KBM-7 (cell line): ENCODE results near the gene FAM227B.
"Not testable (repeated sequence)": the region's sequence is repeated elsewhere in the genome, so short reads cannot be mapped to it uniquely, and the experiment has no call there.

Experiments
- DNase-seq: peaks from one replicate; pipeline ENCODE4 v3.0.0-alpha.2; 2015
- in situ Hi-C: fragments of 300-500 bp; cut with MboI; formaldehyde crosslinking; loops from 2 replicates; pipeline ENCODE4 v1.14.3; 2020; ENCODE audit warnings: low sequenced_read_pairs, low pct_unique_long_range_greater_than_20kb, mixed read lengths

The FAM227B gene, protein sequence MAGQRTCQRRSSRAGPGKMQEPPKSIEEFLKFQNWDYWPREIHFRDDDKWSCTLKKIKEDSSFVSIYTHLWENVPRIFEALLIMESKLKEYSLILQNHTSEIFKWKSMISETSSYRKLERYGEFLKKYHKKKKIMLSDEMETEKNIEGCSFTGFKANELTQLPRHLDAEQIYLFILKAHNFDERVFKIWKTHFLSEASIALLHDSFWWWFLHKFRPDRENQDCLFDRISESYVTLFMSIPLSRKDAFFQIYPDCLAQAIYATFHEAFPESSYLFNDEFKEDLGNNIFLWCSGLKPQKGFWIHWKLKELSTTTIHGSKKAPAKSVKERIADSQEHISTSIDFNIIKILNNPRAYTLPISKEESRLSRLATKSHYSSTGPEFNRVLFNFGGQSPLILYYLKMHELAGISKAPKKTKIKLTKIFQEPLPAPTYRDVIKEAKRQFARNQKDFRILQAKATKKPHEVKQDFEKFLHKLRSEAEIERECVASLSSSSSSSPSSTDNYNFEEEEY

DNA sequence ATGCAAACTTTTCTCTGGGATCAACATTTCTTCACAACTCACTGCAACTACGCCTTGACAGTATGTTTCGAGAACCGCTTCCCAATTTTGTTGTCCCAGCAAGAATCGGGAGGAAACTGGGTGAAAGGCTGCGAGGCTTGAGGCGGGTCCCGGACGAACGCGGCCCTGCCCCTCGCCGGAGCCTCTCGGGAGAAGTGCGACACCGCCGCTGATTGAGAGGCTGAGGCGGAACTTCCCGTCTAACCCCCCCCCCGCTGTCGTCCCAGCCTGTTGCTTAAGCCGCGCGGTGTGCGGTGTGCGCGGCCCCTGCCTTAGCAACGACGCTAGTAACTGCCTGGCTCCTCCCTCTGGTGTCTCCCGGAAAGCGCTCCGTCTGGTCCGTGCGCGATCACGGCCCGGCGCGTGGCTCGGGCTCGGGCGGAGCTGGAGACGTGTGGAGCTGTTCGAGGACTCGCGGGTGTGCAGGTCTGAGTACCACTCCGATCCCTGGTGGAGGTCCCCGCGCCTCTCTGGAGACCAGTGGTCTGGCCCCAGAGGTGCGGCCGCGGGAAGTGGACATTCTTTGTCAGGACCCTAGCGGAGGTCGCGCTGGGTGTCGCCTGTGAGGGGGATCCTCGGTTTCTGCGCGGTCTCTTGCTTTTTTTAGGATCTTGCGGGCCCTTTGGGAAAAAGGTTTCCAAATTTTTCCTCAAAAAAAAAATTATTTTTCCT lies at the start of gene FAM227B, which contains the start of gene DTWD1:
TSS of gene FAM227B (minus strand) at position 161 of the 711 bp plus-strand sequence. CDS start 5,647 bp downstream, outside the sequence.
TSS of gene DTWD1 (plus strand) at position 391 of the 711 bp plus-strand sequence. CDS start 4,120 bp downstream, outside the sequence.
- DNase-seq: peak; percentile 99
- in situ Hi-C loops: no loop called here

DNA sequence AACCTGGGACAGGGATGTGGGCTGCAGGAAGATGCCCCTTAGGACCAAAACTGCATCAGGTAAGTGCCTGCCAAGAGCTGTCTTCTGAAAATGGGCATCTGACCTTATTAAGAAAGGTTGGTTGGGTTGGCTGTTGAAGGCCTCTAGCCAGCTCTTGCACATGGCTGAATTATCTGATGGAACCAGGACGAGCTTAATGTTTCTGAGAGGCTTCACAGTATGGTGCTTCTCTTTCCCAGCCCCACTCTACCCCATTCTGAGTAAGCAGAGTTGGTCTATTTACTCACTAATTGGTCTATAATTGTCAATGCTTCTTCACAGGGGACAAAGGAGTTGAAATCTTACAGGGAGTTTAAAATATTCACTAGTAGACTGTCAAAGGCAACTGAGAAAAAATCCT lies 48.7 kb upstream of the FAM227B start:
- in situ Hi-C loops: no loop called here
- DNase-seq: no peak

DNA sequence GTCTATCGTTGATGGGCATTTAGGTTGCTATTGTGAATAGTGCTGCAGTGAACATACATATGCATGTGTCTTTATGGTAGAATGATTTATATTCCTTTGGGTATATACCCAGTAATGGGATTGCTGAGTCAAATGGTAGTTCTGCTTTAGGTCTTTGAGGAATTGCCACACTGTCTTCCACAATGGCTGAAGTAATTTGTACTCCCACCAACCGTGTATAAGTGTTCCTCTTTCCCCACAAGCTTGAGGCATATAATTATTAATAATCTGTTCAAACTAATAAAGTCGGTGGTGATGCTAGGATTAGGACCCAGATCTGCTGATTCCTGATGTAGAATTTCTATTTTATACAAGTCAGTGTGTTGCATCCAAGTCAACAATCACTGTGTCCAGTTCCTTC lies 45.9 kb upstream of the FAM227B start:
- DNase-seq, in situ Hi-C loops: not testable (repeated sequence)

DNA sequence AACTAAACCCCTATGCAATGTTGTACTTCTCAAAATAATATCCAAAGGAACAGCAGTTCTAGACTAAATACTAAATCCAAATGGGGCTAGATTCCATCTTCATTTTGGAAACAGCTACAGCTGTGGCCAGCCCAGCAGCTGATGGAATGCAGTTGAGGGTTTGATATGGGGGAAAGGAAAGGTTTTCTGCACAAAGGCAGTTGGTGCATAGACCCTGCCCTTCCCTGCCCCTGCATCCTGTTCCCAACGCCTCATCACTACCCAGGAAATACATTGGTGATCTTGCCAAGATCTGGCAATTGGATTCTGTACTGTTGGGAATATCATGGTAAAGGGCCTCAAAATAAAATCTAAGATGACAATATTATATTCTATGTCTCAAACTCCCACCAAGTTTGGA lies 44.1 kb upstream of the FAM227B start:
- DNase-seq: no peak
- in situ Hi-C loops: no loop called here

DNA sequence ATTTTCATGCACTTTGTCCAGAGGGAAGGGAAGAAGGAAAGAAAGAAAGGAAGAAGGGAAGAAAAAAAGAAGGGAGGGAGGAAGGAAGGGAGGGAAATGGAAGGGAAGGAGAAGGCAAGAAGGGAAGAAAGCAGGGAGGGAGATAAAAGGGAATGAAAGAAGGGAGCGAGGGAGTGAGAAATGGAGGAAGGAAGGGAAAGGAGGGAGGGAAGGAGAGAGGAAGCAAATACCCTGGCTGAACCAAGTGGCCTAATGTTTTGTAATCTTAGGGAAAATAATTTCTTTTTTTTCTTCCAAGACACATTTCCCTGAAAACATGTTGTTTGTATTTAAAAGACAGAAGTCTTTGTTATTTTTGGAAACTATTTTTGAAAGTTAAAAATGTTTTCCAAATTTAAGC lies 36.1 kb upstream of the FAM227B start:
- no peak for DNase-seq
- in situ Hi-C loops: no loop called here

DNA sequence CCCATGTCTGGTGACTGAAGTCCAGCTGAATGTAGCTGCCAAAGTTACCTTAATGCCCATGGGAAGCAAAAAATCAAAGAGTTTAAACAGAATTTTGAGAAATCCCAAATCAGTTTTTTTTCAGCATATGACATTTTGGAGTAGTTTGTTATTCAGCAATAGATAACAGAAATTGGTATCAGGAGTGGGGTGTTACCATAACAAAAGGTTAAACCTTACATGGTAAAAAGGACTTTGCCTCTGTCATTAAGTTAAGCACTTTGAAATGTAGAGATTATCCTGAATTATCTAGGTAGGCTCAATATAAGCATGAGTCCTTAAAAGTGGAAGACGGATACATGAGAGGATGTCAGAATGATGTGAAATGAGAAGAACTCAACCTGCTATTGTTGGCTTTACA lies 32.3 kb upstream of the FAM227B start:
- in situ Hi-C loops: no loop called here
- no peak for DNase-seq

DNA sequence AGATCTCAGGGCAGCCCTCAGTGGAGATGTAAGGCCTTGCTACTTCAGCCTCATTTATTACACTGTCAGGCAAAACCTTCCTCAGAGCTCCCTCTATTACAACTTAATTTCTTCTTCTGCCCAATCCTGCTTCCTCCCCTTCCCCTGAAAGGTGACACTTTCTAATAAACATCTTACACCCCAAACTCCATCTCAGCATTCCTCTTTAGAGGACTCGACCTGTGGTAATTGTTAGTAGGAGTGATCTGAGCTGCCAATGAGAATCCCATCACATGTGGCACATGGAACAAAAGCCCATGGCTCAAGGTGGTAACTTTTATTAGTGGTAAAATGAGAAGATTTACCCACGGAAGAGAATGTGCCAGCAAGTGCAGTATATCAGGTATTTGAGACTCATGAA lies 30.1 kb upstream of the FAM227B start:
- in situ Hi-C loops: no loop called here
- no peak for DNase-seq

DNA sequence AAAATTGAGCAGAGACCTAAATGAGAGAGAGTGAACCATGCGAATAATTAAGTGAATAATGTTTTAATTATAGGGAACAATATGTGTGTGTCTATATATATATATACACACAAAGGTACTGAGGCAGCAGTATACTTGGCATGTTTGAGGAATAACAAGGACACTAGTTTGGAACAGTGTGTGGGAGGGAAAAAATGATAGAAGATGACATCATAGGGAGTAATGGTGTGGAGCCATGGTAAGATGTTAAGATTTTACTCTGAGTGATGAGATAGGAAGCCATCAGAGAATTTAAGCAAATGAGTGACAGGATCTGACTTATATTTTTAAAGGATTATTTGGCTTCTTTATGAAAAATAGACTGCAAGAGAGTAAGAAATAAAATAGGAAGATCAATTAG lies 29.4 kb upstream of the FAM227B start:
- in situ Hi-C loops: no loop called here
- no peak for DNase-seq

DNA sequence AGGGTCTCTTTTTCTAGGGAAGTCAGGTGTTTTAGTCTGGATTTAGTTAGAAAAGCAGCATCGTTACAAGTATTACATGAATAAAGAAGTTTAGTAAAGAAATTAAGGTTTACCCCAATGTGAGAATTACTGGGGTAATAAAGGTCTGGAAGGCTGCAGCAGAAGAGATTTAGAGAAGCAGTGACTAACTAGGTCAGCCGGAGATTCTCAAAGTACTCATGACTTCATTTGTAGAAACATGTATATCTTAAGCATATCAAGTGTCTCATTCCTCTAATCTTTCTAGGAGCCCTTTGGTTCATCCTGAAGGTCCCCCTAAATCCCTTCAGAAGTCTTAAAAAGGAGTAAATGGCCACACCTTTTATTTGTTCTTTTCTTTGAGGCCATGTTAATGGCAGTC lies 26.3 kb upstream of the FAM227B start:
- in situ Hi-C loops: no loop called here
- DNase-seq: no peak

DNA sequence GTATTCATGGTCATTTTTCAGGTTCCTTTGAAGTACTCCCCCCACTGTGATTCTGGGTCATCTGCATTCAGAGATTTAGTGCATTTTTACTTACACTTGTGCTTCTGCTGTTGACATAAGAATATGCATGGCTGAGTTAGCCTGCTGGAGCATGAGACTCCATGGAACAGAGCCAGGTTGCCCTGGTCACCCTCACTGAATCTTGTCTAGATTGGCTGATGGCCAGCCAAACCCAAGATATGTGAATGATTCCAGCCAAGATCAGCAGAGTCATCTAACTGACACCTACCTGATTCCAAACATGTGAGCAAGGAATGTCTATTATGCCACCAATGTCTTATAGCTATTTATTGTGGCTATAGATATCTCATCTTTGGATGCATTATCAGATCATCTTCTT lies 25.3 kb upstream of the FAM227B start:
- DNase-seq: no peak
- in situ Hi-C loops: no loop called here

DNA sequence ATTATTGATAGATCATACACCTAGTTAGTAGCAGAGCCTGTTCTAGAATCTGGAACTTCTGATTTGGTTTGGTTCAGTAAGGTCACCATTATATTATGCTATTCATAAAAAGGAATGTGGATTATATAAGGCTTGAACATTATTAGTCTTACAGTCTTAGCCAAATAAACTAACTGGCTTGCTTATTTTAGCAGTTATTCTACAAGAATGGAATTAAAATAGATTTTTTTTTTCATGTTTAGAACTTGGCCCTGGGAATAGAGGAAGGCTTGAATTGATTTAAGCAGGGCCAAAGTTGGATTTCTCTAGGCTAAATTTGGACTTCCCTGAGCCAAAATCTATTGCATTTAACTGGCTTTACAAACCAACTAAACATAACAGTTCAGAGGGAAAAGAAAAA lies 24.7 kb upstream of the FAM227B start:
- in situ Hi-C loops: no loop called here
- DNase-seq: no peak

DNA sequence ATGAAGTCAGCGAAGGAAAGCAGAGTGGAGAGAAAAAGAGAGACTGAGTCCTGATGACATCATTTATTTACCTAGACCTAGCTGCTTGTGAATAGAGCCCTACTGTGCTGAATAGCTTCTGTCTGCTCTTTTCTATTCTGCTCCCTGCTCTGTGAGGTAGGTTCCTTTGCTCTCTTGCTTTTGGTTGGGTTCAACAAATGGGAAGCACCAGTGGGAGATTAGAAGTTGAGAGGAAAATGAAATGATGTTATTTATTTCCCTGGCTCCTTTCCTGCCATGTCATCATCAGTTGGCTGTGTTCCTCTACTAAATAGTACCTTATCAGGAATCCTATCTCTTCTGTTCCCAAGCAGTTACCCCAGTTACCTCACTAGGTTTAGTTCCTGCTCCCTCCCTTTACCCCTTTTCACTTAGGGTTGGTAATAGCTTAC lies 23.8 kb upstream of the FAM227B start:
- in situ Hi-C loops: no loop called here
- DNase-seq: no peak

DNA sequence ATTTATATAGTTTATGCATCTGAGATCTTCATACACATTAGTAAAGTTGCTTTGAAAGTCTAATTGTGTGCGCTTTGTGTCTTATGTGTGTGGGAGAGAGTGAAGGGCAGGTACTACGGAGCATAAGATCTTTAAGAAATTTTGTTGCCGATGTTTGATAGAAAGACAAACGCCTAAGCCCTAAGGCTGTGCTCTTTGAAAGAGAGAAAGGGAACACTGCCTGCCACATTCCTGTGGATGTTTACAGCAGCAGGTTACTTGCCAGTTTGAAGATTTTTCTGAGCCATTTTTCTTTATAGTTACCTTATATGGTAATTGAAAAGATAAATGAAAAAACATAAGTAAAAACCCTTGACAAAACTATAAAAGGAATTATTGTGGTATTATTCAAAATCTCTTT lies 17.2 kb upstream of the FAM227B start:
- DNase-seq: no peak
- in situ Hi-C loops: no loop called here

DNA sequence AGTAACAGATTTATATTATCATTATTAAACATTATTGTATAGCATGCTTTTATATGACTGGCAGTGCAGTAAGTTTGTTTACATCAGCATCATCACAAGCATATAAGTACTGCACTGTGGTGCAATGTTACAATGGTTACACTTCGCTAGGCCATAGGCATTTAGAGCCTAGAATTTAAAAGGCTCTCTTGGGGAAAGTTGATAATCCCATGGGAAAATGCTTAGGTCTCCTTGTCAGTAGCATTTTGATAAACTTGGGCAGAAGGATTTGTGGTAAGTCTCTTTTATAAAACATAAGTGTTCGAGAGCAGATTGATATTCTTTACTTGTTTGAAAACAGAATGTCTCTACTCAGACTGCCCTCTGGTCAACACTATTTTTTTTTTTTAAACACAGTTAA lies 7.8 kb upstream of the FAM227B start:
- in situ Hi-C loops: no loop called here
- DNase-seq: no peak

DNA sequence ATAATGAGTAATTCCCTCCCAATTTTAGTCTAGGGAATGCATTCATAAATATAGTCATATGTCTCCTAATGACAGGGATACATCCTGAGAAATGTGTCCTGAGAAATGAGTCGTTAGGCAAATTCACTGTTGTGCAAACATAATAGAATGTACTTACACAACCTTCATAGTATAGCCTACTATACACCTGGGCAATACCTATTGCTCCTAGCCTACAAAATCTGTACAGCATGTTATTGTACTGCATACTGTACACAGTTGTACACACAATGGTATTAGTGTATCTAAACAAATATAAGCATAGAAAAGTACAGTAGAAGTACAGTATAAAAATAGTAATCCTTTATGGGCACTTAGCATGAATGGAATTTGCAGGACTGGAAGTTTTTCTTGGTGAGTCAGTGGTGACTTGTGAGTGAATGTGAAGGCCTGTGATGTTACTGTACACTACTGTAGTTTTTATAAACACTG lies 6.8 kb upstream of the FAM227B start:
- no peak for DNase-seq

DNA sequence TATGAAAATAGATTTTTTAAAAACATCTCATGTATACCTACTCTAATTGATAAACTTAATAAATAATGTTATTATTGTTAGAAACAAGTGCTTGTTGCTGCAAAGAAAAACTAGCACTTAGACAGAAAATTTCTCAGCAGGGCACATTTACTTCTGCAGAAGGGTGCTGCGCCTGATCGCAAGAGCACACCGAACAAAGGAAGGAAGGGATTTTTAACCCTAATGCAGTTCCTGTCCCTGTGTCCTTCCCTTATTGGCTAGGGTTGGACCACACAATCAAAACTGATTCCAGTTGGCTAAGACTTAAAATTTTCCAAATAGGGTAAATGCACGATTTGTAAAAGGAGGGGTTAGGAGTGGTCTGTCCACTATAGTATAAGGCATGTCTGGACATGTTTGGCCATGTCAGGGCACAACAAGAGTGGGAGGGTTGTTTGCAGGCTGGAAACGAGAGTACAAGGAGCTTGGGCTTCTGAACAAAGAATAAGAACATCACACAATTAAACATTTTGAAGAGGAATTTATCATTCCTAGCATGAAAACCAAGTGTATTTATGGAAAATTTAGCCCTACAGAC lies 4.9 kb upstream of the FAM227B start:
- in situ Hi-C loops: no loop called here
- DNase-seq: peak; percentile 43

More for the DNA sequence above, 6.8 kb upstream of the FAM227B start:
- in situ Hi-C loops: no loop called here

DNA sequence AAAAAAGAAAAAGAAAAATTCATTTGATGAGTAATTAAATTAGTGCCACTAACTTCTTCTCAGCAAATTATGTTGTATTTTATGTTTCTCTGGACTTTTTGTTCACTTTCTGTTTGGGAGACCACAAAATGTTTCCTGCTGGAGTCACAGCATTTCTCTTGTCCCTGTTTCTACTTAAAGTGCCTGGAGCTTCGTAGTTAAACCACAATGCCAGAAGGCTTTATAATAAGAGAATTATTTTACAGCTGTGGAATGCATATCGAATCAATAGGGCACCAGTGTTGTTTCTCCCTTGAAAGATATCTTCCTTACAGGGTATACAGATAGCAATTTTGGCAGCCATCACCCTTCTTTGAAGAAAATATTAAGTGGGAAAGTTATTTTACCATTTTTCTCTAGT lies 3.4 kb upstream of the FAM227B start:
- no peak for DNase-seq
- in situ Hi-C loops: no loop called here

DNA sequence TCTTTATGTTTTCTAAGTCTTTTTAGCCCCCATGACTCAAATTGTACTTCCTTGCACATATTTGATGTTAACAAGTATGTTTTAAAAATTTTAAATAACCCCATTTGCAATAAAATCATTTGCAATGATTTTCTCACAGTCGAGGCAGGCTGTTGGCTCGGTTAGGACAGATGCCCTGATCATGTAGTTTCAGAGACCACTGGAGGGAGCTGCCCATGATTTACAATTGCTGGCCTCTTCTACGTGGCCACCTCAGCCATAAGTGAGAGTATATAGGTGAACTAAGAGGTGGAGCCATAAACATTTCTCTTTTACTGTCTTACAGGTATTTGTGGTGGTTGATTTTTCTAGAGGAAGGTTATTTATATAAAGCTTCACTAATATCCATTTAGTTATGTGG lies 1.9 kb upstream of the FAM227B start:
- no peak for DNase-seq
- in situ Hi-C loops: no loop called here

DNA sequence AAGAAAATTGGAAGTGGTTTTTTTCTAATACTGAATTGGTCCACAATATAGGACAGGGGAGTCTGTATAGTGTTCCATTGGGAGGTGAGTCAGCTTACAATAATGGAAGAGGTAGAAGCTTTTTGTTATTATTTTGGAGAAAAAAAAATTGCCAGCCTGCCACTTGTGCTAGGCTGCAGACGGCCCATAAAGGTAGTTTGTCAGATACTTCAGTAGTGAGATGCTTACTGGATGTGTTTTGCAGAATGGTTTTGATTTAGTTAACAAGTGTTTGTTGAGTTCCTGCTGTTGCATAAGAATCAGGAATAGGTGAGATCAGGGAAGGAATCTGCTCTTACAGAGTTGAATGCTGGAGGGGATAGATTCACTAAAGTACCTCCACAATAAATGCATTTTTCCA lies 1.3 kb upstream of the FAM227B start:
- DNase-seq: no peak

DNA sequence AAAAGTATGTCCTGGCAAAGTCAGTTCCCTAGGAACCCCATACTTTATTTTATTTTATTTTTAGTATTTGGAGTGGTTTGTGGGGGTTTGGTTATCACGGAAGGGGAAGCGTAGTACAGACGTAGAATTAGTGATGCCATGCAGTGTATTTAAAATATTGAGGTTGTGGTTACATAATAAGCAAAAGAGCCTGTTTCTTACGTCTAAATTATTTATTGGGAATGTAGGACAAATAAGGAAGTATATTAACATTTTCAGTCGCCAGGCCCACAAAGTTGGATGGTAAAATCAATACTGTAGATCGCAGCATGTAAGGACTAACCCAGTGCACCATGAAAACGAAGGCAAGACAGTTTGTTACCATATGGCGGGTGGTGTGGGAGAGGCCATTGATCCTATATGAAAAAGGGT lies 788 bp upstream of the FAM227B start:
- in situ Hi-C loops: no loop called here
- DNase-seq: no peak

More for the DNA sequence above, 1.3 kb upstream of the FAM227B start:
- in situ Hi-C loops: no loop called here
